HepG2 (cell line): ENCODE results near the gene ITPRIP. TPM values are rescaled to one million over a fixed set of nuclear protein-coding genes. Genes with fewer than 3 reads are reported as not detected.

Experiments
- ATAC-seq: fragments of 200-7000 bp; cut with Tn5 transposase; 3 replicates; pipeline ENCODE4 v1.9.1; 2020; ENCODE audit warnings: mild to moderate bottlenecking, moderate library complexity
- BruUV-seq: library from RNA; stranded (reverse); fragments of 400-500 nt; replicated peaks from 2 replicates; lab custom pipeline; 2021; lab: Mats Ljungman, UMichigan
- CTCF ChIA-PET: fragments of 300-600 bp; formaldehyde crosslinking; extraction: SDS; loops from one replicate; lab custom pipeline; 2021; ENCODE audit warnings: low total read pairs, inconsistent platforms, low intra/inter-chr PET ratio; lab: Yijun Ruan, JAX
- POLR2A ChIA-PET: fragments of 350-600 bp; sonication (Branson Sonifier 250); formaldehyde crosslinking; loops from one replicate; lab custom pipeline; 2020; ENCODE audit warnings: antibody characterized with exemption, inconsistent platforms; lab: Yijun Ruan, JAX
- DNase-seq: peaks from one replicate; pipeline ENCODE4 v3.0.0-alpha.2; 2015; ENCODE audit warnings: low spot score
- FAIRE-seq: peaks from 3 replicates; lab custom pipeline; 2011; peaks lifted over from hg19 to GRCh38; lab: Jason Lieb, UNC
- H2AFZ ChIP-seq: one replicate; pipeline ENCODE4 v1.6.1; 2011; ENCODE audit warnings: low read length, inconsistent platforms
- H3K27ac ChIP-seq: fragments of 300-600 bp; 3 replicates; pipeline ENCODE4 v1.8.0; 2011; ENCODE audit warnings: mixed run types, mild to moderate bottlenecking, mixed read lengths, low read length, inconsistent platforms; ENCODE audit not compliant: insufficient read depth; ENCODE audit errors: extremely low read length
- H3K27me3 ChIP-seq, 2 experiments: fragments of 200-600 bp in 1 of 2; 2 replicates in 1 of 2; 3 replicates in 1 of 2; pipeline versions ENCODE4 v1.6.0 to v1.8.0; 2011; ENCODE audit warnings: low read length in 2 of 2, mild to moderate bottlenecking in 2 of 2, moderate library complexity in 2 of 2, inconsistent platforms in 1 of 2; ENCODE audit not compliant: insufficient read depth in 2 of 2, control insufficient read depth in 1 of 2
- H3K36me3 ChIP-seq, 2 experiments: fragments of 200-600 bp in 1 of 2; replicated peaks in 1 of 2; 2 replicates in 1 of 2; 3 replicates in 1 of 2; pipeline versions ENCODE4 v1.5.1 to v1.8.0; 2011; ENCODE audit warnings: low read length in 2 of 2, inconsistent platforms in 1 of 2; ENCODE audit not compliant: insufficient read depth in 2 of 2, control insufficient read depth in 1 of 2
- H3K4me1 ChIP-seq: 2 replicates; pipeline ENCODE4 v1.5.1; 2012; ENCODE audit warnings: low read length, inconsistent platforms; ENCODE audit not compliant: insufficient read depth
- H3K4me2 ChIP-seq: 2 replicates; pipeline ENCODE4 v1.6.0; 2011; ENCODE audit warnings: low read depth, low read length, inconsistent platforms
- H3K4me3 ChIP-seq, 3 experiments: fragments of 200-600 bp in 1 of 3; sonication (generic), shearing (Covaris generic) in 1 of 3; replicated peaks in 1 of 3; 2 replicates each; pipeline ENCODE4 v1.5.1; 2011 to 2016; ENCODE audit warnings: low read length in 3 of 3, inconsistent platforms in 2 of 3, low read depth in 2 of 3, mild to moderate bottlenecking in 2 of 3, control low read depth in 1 of 3, mixed read lengths in 1 of 3; ENCODE audit not compliant: insufficient read depth in 1 of 3
- H3K79me2 ChIP-seq: one replicate; pipeline ENCODE4 v1.6.1; 2011; ENCODE audit warnings: low read length, inconsistent platforms; ENCODE audit not compliant: insufficient read depth
- H3K9ac ChIP-seq: 2 replicates; pipeline ENCODE4 v1.6.0; 2011; ENCODE audit warnings: mild to moderate bottlenecking, low read depth, low read length, inconsistent platforms; ENCODE audit not compliant: insufficient read depth
- H3K9me3 ChIP-seq: 2 replicates; pipeline ENCODE4 v1.5.1; 2012; ENCODE audit warnings: mild to moderate bottlenecking, low read length
- H4K20me1 ChIP-seq: 2 replicates; pipeline ENCODE4 v1.6.0; 2011; ENCODE audit warnings: inconsistent platforms, mild to moderate bottlenecking, low read length, moderate library complexity; ENCODE audit not compliant: insufficient read depth
- CEBPG ChIP-seq: IDR thresholded peaks from 2 replicates; pipeline ENCODE4 v1.6.1; 2016
- CREB1 ChIP-seq, 2 experiments: fragments of 450-650 bp in 1 of 2; IDR thresholded peaks; 2 replicates each; pipeline ENCODE4 v1.6.1; 2016 to 2017; ENCODE audit warnings: control low read depth in 1 of 2, mild to moderate bottlenecking in 1 of 2, missing compliant biosample characterization in 1 of 2, missing genetic modification characterization in 1 of 2
- ESRRA ChIP-seq: sonication (generic); formaldehyde crosslinking; IDR thresholded peaks from 2 replicates; pipeline ENCODE4 v1.5.1; 2020; ENCODE audit warnings: mild to moderate bottlenecking, low read depth, missing genetic modification reagents
- GLI4 ChIP-seq: sonication (generic); formaldehyde crosslinking; IDR thresholded peaks from 2 replicates; pipeline ENCODE4 v1.5.1; 2020; ENCODE audit warnings: missing genetic modification reagents, mild to moderate bottlenecking, moderate library complexity, borderline replicate concordance
- KDM3A ChIP-seq: IDR thresholded peaks from 2 replicates; pipeline ENCODE4 v1.6.1; 2018; ENCODE audit warnings: low read depth, missing compliant biosample characterization
- RFXAP ChIP-seq: sonication (generic); formaldehyde crosslinking; IDR thresholded peaks from 2 replicates; pipeline ENCODE4 v1.4.0; 2020; ENCODE audit warnings: missing genetic modification reagents, borderline replicate concordance
- TCF7L2 ChIP-seq: IDR thresholded peaks from 2 replicates; pipeline ENCODE4 v1.6.1; 2011; ENCODE audit warnings: mild to moderate bottlenecking, low read depth, low read length, moderate library complexity
- ZBTB3 ChIP-seq: sonication (generic); formaldehyde crosslinking; IDR thresholded peaks from 2 replicates; pipeline ENCODE4 v1.4.0; 2020; ENCODE audit warnings: low read depth, mild to moderate bottlenecking, moderate library complexity, missing genetic modification reagents, borderline replicate concordance
- ZFYVE20 ChIP-seq: sonication (generic); formaldehyde crosslinking; IDR thresholded peaks from 2 replicates; pipeline ENCODE4 v1.8.0; 2023; ENCODE audit warnings: low read depth, mild to moderate bottlenecking, moderate library complexity, missing genetic modification reagents, borderline replicate concordance
- ZNF562 ChIP-seq: sonication (generic); formaldehyde crosslinking; IDR thresholded peaks from 2 replicates; pipeline ENCODE4 v1.8.0; 2022; ENCODE audit warnings: missing genetic modification reagents, borderline replicate concordance
- WGBS: methylation state at CpG from one replicate; pipeline ENCODE4 v1.1.6; 2017; ENCODE audit warnings: low lambda C conversion rate; 5-methylcytosine and 5-hydroxymethylcytosine counted together
- in situ Hi-C: cut with HindIII; loops from 2 replicates; pipeline ENCODE4 v1.10.0; 2017; ENCODE audit warnings: low pct_unique_long_range_greater_than_20kb; ENCODE audit not compliant: extremely low pct_ligation_motif_present
- intact Hi-C: fragments of 100-400 bp; cut with micrococcal nuclease; formaldehyde crosslinking; loops from one replicate; pipeline ENCODE4 v1.10.0; 2022; ENCODE audit not compliant: unreplicated experiment
- polyA plus RNA-seq, 8 experiments: library from polyadenylated mRNA; depleted of rRNA in 3 of 8; stranded (reverse) in 7 of 8; unstranded in 1 of 8; fragments of >200 nt; fragmentation: Illumina TruSeq in 4 of 8; extraction: Trizol in 4 of 8; gene quantifications; 2 replicates each; pipeline versions ENCODE4 v1.2.1 to v1.2.3, GENCODE V29; 2011 to 2016; ENCODE audit warnings: low read depth in 4 of 8, missing spikeins in 1 of 8, mixed read lengths in 1 of 8; ENCODE audit not compliant: insufficient read depth in 1 of 8
- total RNA-seq, 5 experiments: library from RNA; depleted of rRNA; stranded (reverse); fragments of >200 nt; fragmentation: Illumina TruSeq; extraction: Trizol; gene quantifications; 2 replicates each; pipeline ENCODE4 v1.2.3, GENCODE V29; 2016; ENCODE audit warnings: low read depth in 1 of 5
- TF ChIP-seq, protein P1 (sequence below): sonication (generic); formaldehyde crosslinking; IDR thresholded peaks from 2 replicates; pipeline ENCODE4 v1.5.1; 2020; ENCODE audit warnings: missing genetic modification reagents, mild to moderate bottlenecking, borderline replicate concordance

Gene ITPRIP
- total and polyA plus RNA-seq, 2 of the 13 experiments (the other 11 are each of a cell fraction or from before 2014, with no cell fraction given), result 1.00 to 2.8 TPM

DNA sequence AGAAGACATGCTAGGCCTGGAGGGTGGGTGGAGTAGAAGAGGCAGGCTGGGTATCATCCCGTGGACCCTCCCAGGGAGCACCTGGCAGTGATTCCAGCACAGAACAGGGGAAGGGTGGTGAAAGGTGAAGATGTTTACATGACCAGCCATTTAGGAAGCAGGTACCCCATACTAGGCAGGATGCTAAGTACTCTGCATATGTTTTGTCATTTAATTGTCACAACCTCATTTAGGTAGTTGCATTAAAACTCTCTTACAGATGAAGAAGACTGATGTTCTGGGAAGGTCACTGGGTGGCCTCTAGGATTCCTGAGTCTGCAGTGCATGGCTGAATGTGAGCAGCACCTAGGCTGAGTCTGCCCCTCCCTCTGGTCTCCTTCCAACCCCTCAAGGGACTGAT is 15.2 kb downstream of the ITPRIP start (continued):
- TF ChIP-seq, protein P1, sequence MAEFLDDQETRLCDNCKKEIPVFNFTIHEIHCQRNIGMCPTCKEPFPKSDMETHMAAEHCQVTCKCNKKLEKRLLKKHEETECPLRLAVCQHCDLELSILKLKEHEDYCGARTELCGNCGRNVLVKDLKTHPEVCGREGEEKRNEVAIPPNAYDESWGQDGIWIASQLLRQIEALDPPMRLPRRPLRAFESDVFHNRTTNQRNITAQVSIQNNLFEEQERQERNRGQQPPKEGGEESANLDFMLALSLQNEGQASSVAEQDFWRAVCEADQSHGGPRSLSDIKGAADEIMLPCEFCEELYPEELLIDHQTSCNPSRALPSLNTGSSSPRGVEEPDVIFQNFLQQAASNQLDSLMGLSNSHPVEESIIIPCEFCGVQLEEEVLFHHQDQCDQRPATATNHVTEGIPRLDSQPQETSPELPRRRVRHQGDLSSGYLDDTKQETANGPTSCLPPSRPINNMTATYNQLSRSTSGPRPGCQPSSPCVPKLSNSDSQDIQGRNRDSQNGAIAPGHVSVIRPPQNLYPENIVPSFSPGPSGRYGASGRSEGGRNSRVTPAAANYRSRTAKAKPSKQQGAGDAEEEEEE (CRISPR knock-in tag), result no peak
- TF ChIP-seq CEBPG, result no peak
- no peak for TF ChIP-seq KDM3A (CRISPR knock-in tag)

DNA sequence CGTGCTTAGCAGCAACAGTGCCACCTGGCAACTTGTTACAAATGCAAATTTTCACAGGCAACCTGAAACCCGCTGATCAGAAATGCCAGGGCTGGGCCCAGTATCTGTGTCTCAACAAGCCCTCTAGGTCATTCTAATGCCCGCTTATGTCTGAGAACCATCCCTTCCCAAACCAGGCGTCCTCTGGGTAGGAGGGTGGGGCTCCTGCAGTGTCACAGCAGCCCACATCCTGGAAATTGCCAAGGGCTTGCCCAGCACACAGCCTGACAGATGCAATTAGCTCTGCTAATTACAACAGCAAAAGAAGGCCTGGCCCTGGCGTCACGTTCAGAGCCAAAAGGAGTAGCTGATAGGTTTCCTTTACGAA is 15.9 kb downstream of the ITPRIP start:
- DNase-seq (no peak), FAIRE-seq (no peak), ATAC-seq (no peak)
- H4K20me1 ChIP-seq, result 0 out of 2 replicates have a peak, but pooled peaks cover 3% of the 10 kb centered on the region
- no peaks in the 10 kb centered on the region for H3K9me3 ChIP-seq
- H3K9ac ChIP-seq, result no peak overlapping the region
- no peak overlapping the region for H3K27ac ChIP-seq
- H3K36me3 ChIP-seq, result no peaks in the 10 kb centered on the region
- POLR2A ChIA-PET, result no interaction called here
- H3K4me3 ChIP-seq, result no peak overlapping the region
- peaks cover 5% of the 10 kb centered on the region for H3K4me1 ChIP-seq
- in situ Hi-C loops, result no loop called here
- BruUV-seq, result no TSS peak
- H3K4me2 ChIP-seq, result no peak overlapping the region
- CTCF ChIA-PET, result no interaction called here
- intact Hi-C loops, result no loop called here
- TF ChIP-seq ESRRA (CRISPR knock-in tag), result no peak
- TF ChIP-seq RFXAP (CRISPR knock-in tag), result no peak
- TF ChIP-seq TCF7L2, result no peak
- no peak for TF ChIP-seq ZNF562 (CRISPR knock-in tag)
- no peak for TF ChIP-seq ZFYVE20 (CRISPR knock-in tag)
- no peak for TF ChIP-seq GLI4 (CRISPR knock-in tag)
- no peak for TF ChIP-seq CREB1 (IDR thresholded peaks at IDR 0.05)
- no peak for TF ChIP-seq CREB1 (CRISPR knock-in tag; IDR thresholded peaks at IDR 0.05)
- TF ChIP-seq ZBTB3 (CRISPR knock-in tag), result no peak
- no peak overlapping the region for H2AFZ ChIP-seq
- WGBS, result 90% methylated on average over 7 of the region's 7 CpGs
- H3K27me3 ChIP-seq, result no peaks in the 10 kb centered on the region
- H3K79me2 ChIP-seq, result no peaks in the 10 kb centered on the region
